Endodermal cell (in vitro differentiated cells): ENCODE measurements around the gene PLAGL1. TPM values are rescaled to one million over a fixed set of nuclear protein-coding genes. Genes with fewer than 3 reads are reported as not detected.

ENCODE experiments used
- DNase-seq: peaks from one replicate; pipeline ENCODE4 v3.0.0-alpha.2; 2017
- H3K27ac ChIP-seq: 2 replicates; pipeline ENCODE4 v1.5.1; 2013; ENCODE audit warnings: mild to moderate bottlenecking, low read depth, low read length, moderate library complexity
- H3K27me3 ChIP-seq: 2 replicates; pipeline ENCODE4 v1.6.1; 2013; ENCODE audit warnings: mild to moderate bottlenecking, low read length, moderate library complexity; ENCODE audit not compliant: insufficient read depth, control insufficient read depth, poor library complexity, severe bottlenecking
- H3K36me3 ChIP-seq: 2 replicates; pipeline ENCODE4 v1.7.0; 2013; ENCODE audit warnings: mild to moderate bottlenecking, low read length, moderate library complexity; ENCODE audit not compliant: control insufficient read depth, insufficient read depth
- H3K4me1 ChIP-seq: one replicate; pipeline ENCODE4 v1.7.0; 2013; ENCODE audit warnings: low read length; ENCODE audit not compliant: control insufficient read depth, insufficient read depth
- H3K4me3 ChIP-seq: 2 replicates; pipeline ENCODE4 v1.5.1; 2013; ENCODE audit warnings: mild to moderate bottlenecking, low read length, moderate library complexity
- H3K9ac ChIP-seq: 2 replicates; pipeline ENCODE4 v1.6.1; 2013; ENCODE audit warnings: mild to moderate bottlenecking, low read length, moderate library complexity; ENCODE audit not compliant: poor library complexity, severe bottlenecking; ENCODE audit errors: extremely low read depth
- H3K9me3 ChIP-seq: 2 replicates; pipeline ENCODE4 v1.6.1; 2013; ENCODE audit warnings: mild to moderate bottlenecking, low read length, moderate library complexity; ENCODE audit not compliant: control insufficient read depth
- H3K27ac Mint-ChIP-seq: 2 replicates; pipeline ENCODE4 v1.8.0; 2020; ENCODE audit warnings: mixed read lengths
- H3K27me3 Mint-ChIP-seq: 2 replicates; pipeline ENCODE4 v1.8.0; 2021; ENCODE audit warnings: mild to moderate bottlenecking, mixed read lengths; ENCODE audit not compliant: insufficient read depth
- H3K36me3 Mint-ChIP-seq: 2 replicates; pipeline ENCODE4 v1.8.0; 2020; ENCODE audit warnings: low read depth, mixed read lengths
- H3K4me1 Mint-ChIP-seq: 2 replicates; pipeline ENCODE4 v1.8.0; 2020; ENCODE audit warnings: mixed read lengths
- H3K4me3 Mint-ChIP-seq: 2 replicates; pipeline ENCODE4 v1.8.0; 2020; ENCODE audit warnings: mild to moderate bottlenecking, moderate library complexity, mixed read lengths
- H3K9me3 Mint-ChIP-seq: 2 replicates; pipeline ENCODE4 v1.8.0; 2020; ENCODE audit warnings: mild to moderate bottlenecking, mixed read lengths
- CTCF ChIP-seq: fragments of 200-600 bp; sonication (generic); conservative IDR thresholded peaks from 2 replicates; pipeline ENCODE4 v1.5.0; 2021; ENCODE audit warnings: antibody characterized with exemption, mild to moderate bottlenecking
- WGBS, 2 experiments: methylation state at CpG; one replicate each; pipeline versions ENCODE4 v1.1.5 to v1.1.7; 2013; ENCODE audit warnings: missing lambda C conversion rate in 2 of 2, mixed read lengths in 1 of 2; ENCODE audit not compliant: insufficient coverage in 1 of 2, insufficient read length in 1 of 2; 5-methylcytosine and 5-hydroxymethylcytosine counted together
- total RNA-seq, 2 donors: library from RNA; stranded (reverse); fragmentation: NEBNext Ultra II Directional in 1 of 2; extraction: Animal tissue kit (Norgen Biotek cat#: 25700) in 1 of 2; gene quantifications; 2 replicates in 1 of 2; 3 replicates in 1 of 2; pipeline ENCODE4 v1.2.1, GENCODE V29; 2021

PLAGL1 gene
- total RNA-seq, 2 donors from 2014 or later = 1.4 to 1.6 TPM

GRCh38 chr6:143953922-143954321, 54.1 kb downstream of the PLAGL1 start:
- TF ChIP-seq CTCF = peak; percentile 62
- no peak overlapping the region for H3K4me3 ChIP-seq
- Mint-ChIP-seq H3K9me3 (no peaks in the 10 kb centered on the region), H3K4me1 (peaks cover 33% of the 10 kb centered on the region), H3K4me3 (no peak overlapping the region), H3K27ac (no peak overlapping the region), H3K36me3 (no peaks in the 10 kb centered on the region), H3K27me3 (peaks cover 38% of the 10 kb centered on the region)
- no peak overlapping the region for H3K27ac ChIP-seq
- peak; percentile 72 for DNase-seq
- H3K4me1 ChIP-seq = peaks cover 23% of the 10 kb centered on the region
- no peak overlapping the region for H3K9ac ChIP-seq
- H3K36me3 ChIP-seq = no peaks in the 10 kb centered on the region
- no peaks in the 10 kb centered on the region for H3K27me3 ChIP-seq
- no peaks in the 10 kb centered on the region for H3K9me3 ChIP-seq
- WGBS, 2 experiments = 75% methylated on average over 3 of the region's 4 CpGs; no CpG with 5 or more reads in 1 of the 2 experiments

DNA sequence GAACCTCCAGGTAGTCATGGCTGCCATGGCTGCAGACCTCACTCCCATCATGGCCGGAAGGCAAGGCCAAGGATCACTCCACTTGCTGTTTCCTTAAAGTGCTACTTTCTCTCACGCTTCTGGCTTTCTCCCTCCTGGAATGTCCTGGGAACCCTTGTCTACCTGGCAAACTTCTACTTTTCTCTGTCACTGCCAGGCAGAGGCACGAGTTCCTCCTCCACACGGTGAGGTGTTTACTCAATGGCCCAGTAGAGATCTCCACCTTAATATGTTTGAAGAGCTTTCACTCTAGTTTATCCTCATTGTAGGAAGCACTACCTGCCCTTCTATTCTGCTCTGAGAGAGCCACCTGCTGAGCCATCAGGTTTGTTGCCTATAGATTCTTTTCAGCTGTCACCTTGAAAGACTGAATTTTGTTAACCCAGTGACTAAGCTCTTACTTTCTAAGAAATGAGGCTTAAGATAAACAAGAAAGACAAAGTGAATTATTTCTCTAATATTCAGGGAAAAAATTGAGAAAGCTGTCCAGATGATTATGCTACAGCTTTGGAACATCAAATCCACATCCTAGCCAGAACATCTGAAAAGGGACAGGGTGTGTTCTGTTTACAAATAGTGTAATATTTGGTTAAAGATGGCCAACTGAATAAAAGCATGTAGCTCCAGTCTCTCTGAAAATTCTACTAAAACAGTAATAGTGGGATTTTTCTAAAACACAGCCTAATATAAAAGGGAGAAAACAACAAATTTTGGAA, 54.9 kb downstream of the PLAGL1 start:
- H3K9me3 Mint-ChIP-seq = no peaks in the 10 kb centered on the region
- Histone ChIP-seq H3K27ac (no peak overlapping the region), H3K4me3 (no peak overlapping the region), H3K36me3 (no peaks in the 10 kb centered on the region), H3K9ac (no peak overlapping the region), H3K27me3 (no peaks in the 10 kb centered on the region), H3K4me1 (peaks cover 18% of the 10 kb centered on the region), H3K9me3 (peaks cover 2% of the 10 kb centered on the region)
- no peak overlapping the region for H3K27ac Mint-ChIP-seq
- peaks cover 26% of the 10 kb centered on the region for H3K4me1 Mint-ChIP-seq
- H3K4me3 Mint-ChIP-seq = no peak overlapping the region
- 74 to 79% methylated on average over 4 of the region's 4 CpGs for WGBS, 2 experiments
- peaks cover 45% of the 10 kb centered on the region for H3K27me3 Mint-ChIP-seq
- DNase-seq = no peak
- H3K36me3 Mint-ChIP-seq = no peaks in the 10 kb centered on the region
- TF ChIP-seq CTCF = no peak

GRCh38 chr6:143952060-143952778, 55.8 kb downstream of the PLAGL1 start:
- H3K36me3 Mint-ChIP-seq = no peaks in the 10 kb centered on the region
- Histone ChIP-seq H3K9ac (no peak overlapping the region), H3K36me3 (no peaks in the 10 kb centered on the region), H3K27me3 (no peaks in the 10 kb centered on the region), H3K4me3 (no peak overlapping the region), H3K9me3 (peaks cover 11% of the 10 kb centered on the region), H3K27ac (no peak overlapping the region), H3K4me1 (peaks cover 16% of the 10 kb centered on the region)
- no peak overlapping the region for H3K4me3 Mint-ChIP-seq
- no peak overlapping the region for H3K27ac Mint-ChIP-seq
- peaks cover 21% of the 10 kb centered on the region for H3K4me1 Mint-ChIP-seq
- no peak for TF ChIP-seq CTCF
- peaks cover 54% of the 10 kb centered on the region for H3K27me3 Mint-ChIP-seq
- WGBS, 2 experiments = 92 to 93% methylated on average over 6 to 9 of the region's 9 CpGs
- H3K9me3 Mint-ChIP-seq = peaks cover 4% of the 10 kb centered on the region
- no peak for DNase-seq
